ENCODE measurements around the gene C21orf91. TPM values are rescaled to one million over a fixed set of nuclear protein-coding genes. Genes with fewer than 3 reads are reported as not detected.

C21orf91 gene
- total RNA-seq, 1 donor from 2014 or later = 14.3 TPM

- Mint-ChIP-seq H3K4me1 (ENCODE audit: low read depth, unreplicated experiment) (no peaks in the 10 kb centered on the region), H3K9me3 (ENCODE audit: unreplicated experiment) (no peaks in the 10 kb centered on the region), H3K4me3 (ENCODE audit: unreplicated experiment) (no peak overlapping the region), H3K27ac (ENCODE audit: unreplicated experiment) (no peak overlapping the region), H3K36me3 (ENCODE audit: unreplicated experiment) (no peaks in the 10 kb centered on the region), H3K27me3 (ENCODE audit: unreplicated experiment) (peaks cover 2% of the 10 kb centered on the region)
- TF ChIP-seq CTCF (IDR thresholded peaks at IDR 0.05; ENCODE audit: partially characterized antibody, unreplicated experiment) = no peak
- no peak for DNase-seq
Observed at GRCh38 chr21:17758683-17759082, 60.5 kb downstream of the C21orf91 start.

GRCh38 chr21:17757671-17758070 lies 61.5 kb downstream of the C21orf91 start:
- H3K9me3 Mint-ChIP-seq (ENCODE audit: unreplicated experiment) = no peaks in the 10 kb centered on the region
- H3K27me3 Mint-ChIP-seq (ENCODE audit: unreplicated experiment) = peaks cover 2% of the 10 kb centered on the region
- no peak overlapping the region for H3K4me3 Mint-ChIP-seq (ENCODE audit: unreplicated experiment)
- H3K36me3 Mint-ChIP-seq (ENCODE audit: unreplicated experiment) = no peaks in the 10 kb centered on the region
- no peak overlapping the region for H3K27ac Mint-ChIP-seq (ENCODE audit: unreplicated experiment)
- no peaks in the 10 kb centered on the region for H3K4me1 Mint-ChIP-seq (ENCODE audit: low read depth, unreplicated experiment)
- DNase-seq = no peak
- TF ChIP-seq CTCF (IDR thresholded peaks at IDR 0.05; ENCODE audit: partially characterized antibody, unreplicated experiment) = no peak

GRCh38 chr21:17753736-17754135 lies 65.4 kb downstream of the C21orf91 start:
- Mint-ChIP-seq H3K9me3 (ENCODE audit: unreplicated experiment) (no peaks in the 10 kb centered on the region), H3K27me3 (ENCODE audit: unreplicated experiment) (peaks cover under 1% of the 10 kb centered on the region), H3K4me3 (ENCODE audit: unreplicated experiment) (no peak overlapping the region), H3K4me1 (ENCODE audit: low read depth, unreplicated experiment) (no peaks in the 10 kb centered on the region), H3K27ac (ENCODE audit: unreplicated experiment) (no peak overlapping the region), H3K36me3 (ENCODE audit: unreplicated experiment) (no peaks in the 10 kb centered on the region)
- no peak for DNase-seq
- no peak for TF ChIP-seq CTCF (IDR thresholded peaks at IDR 0.05; ENCODE audit: partially characterized antibody, unreplicated experiment)

- TF ChIP-seq CTCF (IDR thresholded peaks at IDR 0.05; ENCODE audit: partially characterized antibody, unreplicated experiment) = no peak
- Mint-ChIP-seq H3K9me3 (ENCODE audit: unreplicated experiment) (no peaks in the 10 kb centered on the region), H3K27me3 (ENCODE audit: unreplicated experiment) (no peaks in the 10 kb centered on the region), H3K36me3 (ENCODE audit: unreplicated experiment) (no peaks in the 10 kb centered on the region), H3K4me1 (ENCODE audit: low read depth, unreplicated experiment) (no peaks in the 10 kb centered on the region), H3K27ac (ENCODE audit: unreplicated experiment) (no peak overlapping the region), H3K4me3 (ENCODE audit: unreplicated experiment) (no peak overlapping the region)
- DNase-seq = no peak
Observed at GRCh38 chr21:17752171-17752570, 67.0 kb downstream of the C21orf91 start.

- Mint-ChIP-seq H3K36me3 (ENCODE audit: unreplicated experiment) (no peaks in the 10 kb centered on the region), H3K4me3 (ENCODE audit: unreplicated experiment) (no peak overlapping the region), H3K4me1 (ENCODE audit: low read depth, unreplicated experiment) (no peaks in the 10 kb centered on the region), H3K27me3 (ENCODE audit: unreplicated experiment) (no peaks in the 10 kb centered on the region), H3K9me3 (ENCODE audit: unreplicated experiment) (peaks cover 6% of the 10 kb centered on the region), H3K27ac (ENCODE audit: unreplicated experiment) (no peak overlapping the region)
- DNase-seq = no peak
- no peak for TF ChIP-seq CTCF (IDR thresholded peaks at IDR 0.05; ENCODE audit: partially characterized antibody, unreplicated experiment)
Observed at GRCh38 chr21:17746920-17747319, 72.2 kb downstream of the C21orf91 start.

Measured in glutamatergic neuron (in vitro differentiated cells).